ENCODE data around the gene ZNF205.

DNA sequence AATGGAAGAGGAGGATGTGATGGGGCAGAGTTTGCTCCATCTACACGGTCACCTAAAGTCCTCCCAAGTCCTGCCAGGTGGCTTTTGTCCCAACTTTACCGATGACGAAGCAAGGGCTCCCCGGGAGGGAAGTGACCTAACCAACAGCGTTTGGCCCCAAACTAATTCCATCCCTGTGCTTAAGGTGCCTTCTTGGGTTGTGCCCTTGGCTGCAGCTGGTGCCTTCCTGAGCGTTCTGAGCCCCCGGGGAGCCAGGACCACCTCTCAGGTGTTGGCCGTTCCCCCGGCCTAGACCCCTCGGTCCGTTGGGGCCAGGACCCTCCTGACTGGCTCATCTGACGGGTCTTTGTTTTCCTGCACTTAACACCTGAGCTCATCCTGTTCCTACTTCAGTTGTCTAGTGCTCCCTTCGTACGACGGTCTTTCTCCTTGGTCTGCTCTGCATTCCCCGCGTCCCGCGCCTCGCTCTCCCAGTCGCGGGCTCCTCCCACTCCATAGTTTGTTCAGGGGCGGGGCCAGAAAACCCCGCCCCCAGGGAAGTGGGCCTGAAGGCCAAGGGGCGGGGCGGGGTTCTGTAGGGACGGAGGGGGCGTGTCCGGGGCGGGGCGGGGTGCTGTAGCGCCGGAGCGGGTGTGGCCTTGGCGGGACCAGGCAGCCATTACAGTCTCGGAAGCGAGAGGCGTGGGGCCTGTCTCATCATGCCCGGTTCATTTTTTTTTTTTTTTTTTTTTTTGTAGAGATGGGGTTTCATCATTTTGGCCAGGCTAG lies 12.5 kb upstream of the ZNF205 start:
- TF ChIP-seq, protein P1, sequence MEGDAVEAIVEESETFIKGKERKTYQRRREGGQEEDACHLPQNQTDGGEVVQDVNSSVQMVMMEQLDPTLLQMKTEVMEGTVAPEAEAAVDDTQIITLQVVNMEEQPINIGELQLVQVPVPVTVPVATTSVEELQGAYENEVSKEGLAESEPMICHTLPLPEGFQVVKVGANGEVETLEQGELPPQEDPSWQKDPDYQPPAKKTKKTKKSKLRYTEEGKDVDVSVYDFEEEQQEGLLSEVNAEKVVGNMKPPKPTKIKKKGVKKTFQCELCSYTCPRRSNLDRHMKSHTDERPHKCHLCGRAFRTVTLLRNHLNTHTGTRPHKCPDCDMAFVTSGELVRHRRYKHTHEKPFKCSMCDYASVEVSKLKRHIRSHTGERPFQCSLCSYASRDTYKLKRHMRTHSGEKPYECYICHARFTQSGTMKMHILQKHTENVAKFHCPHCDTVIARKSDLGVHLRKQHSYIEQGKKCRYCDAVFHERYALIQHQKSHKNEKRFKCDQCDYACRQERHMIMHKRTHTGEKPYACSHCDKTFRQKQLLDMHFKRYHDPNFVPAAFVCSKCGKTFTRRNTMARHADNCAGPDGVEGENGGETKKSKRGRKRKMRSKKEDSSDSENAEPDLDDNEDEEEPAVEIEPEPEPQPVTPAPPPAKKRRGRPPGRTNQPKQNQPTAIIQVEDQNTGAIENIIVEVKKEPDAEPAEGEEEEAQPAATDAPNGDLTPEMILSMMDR (conservative IDR thresholded peaks at IDR 0.05 in 1 of 2, IDR thresholded peaks at IDR 0.05 in 1 of 2; ENCODE audit: low read depth in 1 of 2, low read length in 2 of 2), result no peak
- no peak for TF ChIP-seq EZH2 (IDR thresholded peaks at IDR 0.05; ENCODE audit: low read length, missing control alignments)
